GM18502 (cell line): Measurements from ENCODE around the gene CAMK4.

Experiments used
- ATAC-seq: cut with Tn5 transposase; IDR thresholded peaks from one replicate; pipeline ENCODE4 v1.9.1; 2021; ENCODE audit warnings: mild to moderate bottlenecking; ENCODE audit not compliant: unreplicated experiment, poor library complexity

The CAMK4 gene

GRCh38 chr5:111366388-111366787 is 142.2 kb downstream of the CAMK4 start:
- ATAC-seq: no peak

GRCh38 chr5:111367115-111367514 is 142.9 kb downstream of the CAMK4 start:
- no peak for ATAC-seq

GRCh38 chr5:111372799-111373198 is 148.6 kb downstream of the CAMK4 start:
- no peak for ATAC-seq

DNA sequence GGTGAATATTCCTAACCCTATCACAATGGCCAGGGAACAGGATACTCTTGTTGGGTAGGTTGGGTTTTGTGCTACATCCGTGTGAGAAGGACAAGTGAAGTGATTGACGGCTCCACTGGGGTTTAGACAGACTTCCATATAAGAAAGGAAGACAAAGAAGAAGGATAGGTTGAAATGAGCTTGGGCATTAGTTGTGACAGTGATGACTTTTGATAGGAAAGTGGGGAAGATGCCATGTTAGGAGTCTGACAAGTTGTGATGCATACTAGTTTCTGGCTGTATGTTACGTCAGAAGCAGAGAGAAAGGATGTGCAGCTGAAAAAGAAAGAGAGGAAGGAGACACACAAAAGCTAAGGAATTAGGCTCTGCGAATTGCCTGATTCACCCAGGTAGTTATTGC is 150.2 kb downstream of the CAMK4 start:
- ATAC-seq: no peak

GRCh38 chr5:111375645-111376044 is 151.5 kb downstream of the CAMK4 start:
- no peak for ATAC-seq

DNA sequence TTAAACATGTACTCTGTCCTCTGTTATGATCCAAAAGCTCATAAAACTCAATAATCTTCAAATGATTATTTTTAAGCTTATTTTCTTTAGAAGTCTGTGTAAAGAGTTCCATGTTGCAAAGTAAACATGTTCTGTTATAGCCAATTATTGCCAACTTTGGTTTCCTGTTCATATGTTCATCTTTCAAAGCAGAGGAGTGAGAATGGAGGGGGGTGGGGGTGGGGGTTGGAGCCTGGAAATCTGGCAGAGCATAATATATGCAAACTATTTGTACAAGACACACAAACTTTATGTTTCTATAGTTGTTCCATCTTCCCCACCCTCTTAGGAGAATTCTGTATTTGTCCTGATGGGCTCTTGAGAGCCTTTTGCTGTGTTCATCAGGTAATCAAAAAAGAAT is 153.1 kb downstream of the CAMK4 start:
- no peak for ATAC-seq

DNA sequence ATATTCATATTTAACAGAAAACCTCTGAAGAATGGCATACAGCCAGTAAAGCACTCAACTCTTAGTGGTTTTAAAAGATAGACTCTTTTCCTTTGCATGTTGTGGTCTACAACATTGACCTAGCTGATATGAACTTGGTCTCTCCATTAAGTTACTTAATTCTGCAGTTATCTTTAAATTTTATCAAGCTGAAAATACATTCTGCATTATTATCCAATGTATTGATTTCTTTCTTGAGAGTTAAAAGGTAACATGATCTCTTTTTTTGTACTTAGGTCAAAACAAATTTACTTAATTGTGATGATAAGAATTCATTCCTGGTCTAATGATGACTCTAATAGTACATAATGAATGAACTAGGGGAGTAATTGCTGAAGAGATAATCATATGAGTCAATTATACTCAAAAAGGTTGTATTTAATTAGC is 155.2 kb downstream of the CAMK4 start:
- no peak for ATAC-seq

DNA sequence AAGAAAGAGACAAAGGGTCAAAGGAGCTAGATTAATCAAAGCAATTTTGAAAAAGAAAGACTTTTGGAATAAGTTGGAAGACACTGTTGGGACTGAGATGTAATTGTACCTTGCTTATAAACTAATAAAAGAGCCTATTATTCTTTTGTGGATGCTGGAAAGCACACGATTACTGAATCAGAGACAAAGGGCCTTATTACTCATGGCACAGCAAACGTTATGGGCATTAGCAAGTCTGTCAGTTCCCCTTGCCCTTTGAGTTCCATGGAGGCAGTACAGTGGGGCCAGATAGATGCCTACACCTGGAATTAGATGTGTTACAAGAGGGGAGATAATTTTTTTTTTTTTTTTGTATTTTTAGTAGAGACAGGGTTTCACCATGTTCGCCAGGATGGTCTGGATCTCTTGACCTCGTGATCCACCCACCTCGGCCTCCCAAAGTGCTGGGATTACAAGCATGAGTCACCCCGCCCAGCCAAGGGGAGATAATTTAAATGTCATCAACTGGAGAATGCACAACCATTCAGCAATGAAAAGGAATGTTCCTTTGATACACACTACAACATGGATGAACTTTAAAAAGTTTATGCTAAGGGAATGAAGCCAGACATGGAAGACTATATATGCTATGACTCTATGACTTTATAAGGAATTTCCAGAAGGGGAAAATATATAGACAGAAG is 159.2 kb downstream of the CAMK4 start:
- no peak for ATAC-seq

GRCh38 chr5:111384220-111384619 is 160.0 kb downstream of the CAMK4 start:
- no peak for ATAC-seq

- no peak for ATAC-seq
Observed at GRCh38 chr5:111385051-111385450, 160.9 kb downstream of the CAMK4 start.

- ATAC-seq: no peak
Observed at GRCh38 chr5:111385970-111386831, 162.0 kb downstream of the CAMK4 start.

- ATAC-seq: no peak
Observed at GRCh38 chr5:111386832-111387162, 162.6 kb downstream of the CAMK4 start.

GRCh38 chr5:111387361-111387760 is 163.2 kb downstream of the CAMK4 start:
- ATAC-seq: no peak

DNA sequence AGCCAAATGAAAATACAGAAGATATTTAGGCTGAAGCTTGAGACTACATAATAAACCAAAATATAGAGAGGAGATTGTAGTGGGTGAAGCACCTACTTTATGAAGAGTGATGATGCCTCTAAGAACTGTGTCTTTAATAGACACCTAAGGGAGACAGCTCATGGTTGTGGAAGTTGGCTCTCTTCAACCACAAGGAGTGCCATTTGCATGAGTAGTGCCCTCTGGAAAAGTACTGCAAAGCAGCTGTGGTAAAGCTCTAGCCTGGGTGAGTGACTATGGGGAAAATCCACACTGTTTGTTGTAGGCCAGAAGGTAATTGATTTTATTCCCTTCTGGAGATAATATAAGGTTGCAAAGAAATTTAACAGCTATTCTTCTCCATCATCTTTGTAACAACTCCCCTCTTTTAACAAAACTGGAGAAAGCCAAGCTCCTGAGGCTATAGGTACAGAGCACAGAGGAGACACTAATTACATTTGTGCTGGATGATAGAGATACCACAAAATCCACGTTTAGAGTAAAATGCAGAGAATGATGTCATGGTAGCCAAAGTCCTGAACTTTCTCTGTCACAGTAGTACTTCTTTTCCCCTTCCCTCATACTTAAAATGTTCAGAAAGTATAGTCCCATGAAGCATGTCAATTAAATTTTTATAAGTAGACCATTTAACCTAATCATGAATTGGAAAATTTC is 165.4 kb downstream of the CAMK4 start:
- no peak for ATAC-seq

DNA sequence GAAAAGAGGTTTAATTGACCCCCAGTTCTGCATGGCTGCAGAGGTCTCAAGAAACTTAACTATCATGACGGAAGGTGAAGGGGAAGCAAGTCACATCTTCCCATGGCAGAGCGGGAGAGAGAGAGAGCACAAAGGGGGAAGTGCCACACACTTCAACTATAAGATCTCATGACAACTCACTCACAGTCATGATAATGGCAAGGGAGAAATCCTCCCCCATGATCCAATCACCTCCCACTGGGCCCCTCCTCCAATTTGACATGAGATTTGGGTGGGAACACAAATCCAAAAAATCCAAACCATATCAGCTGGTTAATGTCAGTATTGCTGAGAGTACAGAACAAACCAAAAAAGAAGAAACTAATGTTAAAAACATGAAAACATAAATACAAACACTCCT is 168.0 kb downstream of the CAMK4 start:
- no peak for ATAC-seq

DNA sequence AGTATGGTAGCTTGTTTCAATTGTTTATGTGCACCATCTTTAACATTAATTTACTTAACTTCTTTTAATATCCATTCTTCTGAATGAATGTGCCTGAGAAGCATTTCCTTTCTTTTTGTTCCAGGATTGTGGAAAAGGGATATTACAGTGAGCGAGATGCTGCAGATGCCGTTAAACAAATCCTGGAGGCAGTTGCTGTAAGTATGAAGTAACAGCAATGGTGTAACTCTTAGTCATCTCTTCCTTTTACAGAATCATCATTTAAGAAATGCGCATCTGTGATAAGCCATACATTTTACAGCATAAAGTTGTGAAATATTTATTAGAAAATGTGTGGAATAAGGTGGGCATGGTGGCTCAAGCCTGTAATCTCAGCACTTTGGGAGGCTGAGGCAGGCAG is 170.4 kb downstream of the CAMK4 start:
- ATAC-seq: no peak

- no peak for ATAC-seq
Observed at GRCh38 chr5:111398013-111398412, 173.8 kb downstream of the CAMK4 start.

- ATAC-seq: no peak
Observed at GRCh38 chr5:111399113-111399512, 174.9 kb downstream of the CAMK4 start.

DNA sequence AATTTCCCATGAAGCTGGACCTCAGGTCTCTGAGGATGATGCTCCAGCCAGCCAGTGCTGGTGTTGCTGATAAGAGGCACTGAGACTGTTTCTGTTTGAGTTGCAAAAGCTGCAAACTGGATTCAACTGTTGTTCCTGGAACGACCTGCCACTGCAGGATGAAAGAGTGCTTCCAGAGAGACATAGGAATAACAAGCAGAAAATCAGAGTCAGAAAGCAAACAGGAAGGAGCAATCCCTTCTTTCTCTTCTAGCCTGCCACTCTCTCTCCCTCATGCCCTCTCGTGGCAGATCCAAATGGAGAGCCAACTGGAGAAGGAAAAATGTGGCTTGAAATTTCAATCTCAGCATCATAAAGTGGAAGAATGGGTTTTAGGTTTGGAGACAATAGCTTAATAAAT is 177.7 kb downstream of the CAMK4 start:
- no peak for ATAC-seq

DNA sequence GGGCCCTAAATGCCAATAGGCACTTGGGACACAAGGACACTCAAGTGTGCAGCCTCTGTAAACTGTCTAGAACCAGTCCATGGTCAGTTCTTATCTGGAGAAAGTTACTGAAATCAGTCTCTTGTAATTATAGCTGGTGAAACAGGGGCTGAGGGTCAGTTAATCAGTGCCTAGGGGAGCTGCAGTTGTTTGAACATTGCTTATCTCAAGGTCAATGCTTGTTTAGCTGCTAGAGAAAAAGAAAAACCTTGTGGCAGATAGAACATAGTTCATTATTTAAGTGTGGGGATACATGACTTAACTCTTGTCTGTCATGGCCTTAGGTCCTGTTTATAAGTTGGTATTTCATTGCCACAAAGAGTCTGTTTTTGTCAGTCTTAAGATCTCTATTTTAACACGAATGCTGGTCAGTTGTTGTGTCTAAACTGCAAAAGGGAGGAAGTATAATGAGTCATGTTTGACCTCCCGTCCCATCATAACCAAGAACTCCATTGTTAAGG is 180.1 kb downstream of the CAMK4 start:
- ATAC-seq: no peak

GRCh38 chr5:111407562-111407961 is 183.4 kb downstream of the CAMK4 start:
- ATAC-seq: no peak
